SK-N-SH (cell line): Measurements from ENCODE around the gene TCF25. TPM values are rescaled to one million over a fixed set of nuclear protein-coding genes. Genes with fewer than 3 reads are reported as not detected.

Source experiments
- CTCF ChIA-PET: fragments of 300-600, 350-600 bp; formaldehyde crosslinking; extraction: SDS; loops from one replicate; lab custom pipeline; 2021; lab: Yijun Ruan, JAX
- POLR2A ChIA-PET: fragments of 350-600 bp; sonication (Branson Sonifier 250); formaldehyde crosslinking; extraction: SDS; loops from one replicate; lab custom pipeline; 2020; ENCODE audit warnings: antibody characterized with exemption, inconsistent platforms; lab: Yijun Ruan, JAX
- DNase-seq: peaks from one replicate; pipeline ENCODE4 v3.0.0; 2012
- H2AFZ ChIP-seq: fragments of 200-600 bp; sonication (generic); 2 replicates; pipeline ENCODE4 v1.8.1; 2016; ENCODE audit warnings: antibody characterized with exemption, mild to moderate bottlenecking, low read depth
- H3F3A ChIP-seq: fragments of 200-600 bp; sonication (generic); replicated peaks from 2 replicates; pipeline ENCODE3; 2016; ENCODE audit warnings: antibody characterized with exemption, mild to moderate bottlenecking; ENCODE audit not compliant: insufficient read depth
- H3K27ac ChIP-seq, 2 experiments: fragments of 200-500 bp in 1 of 2; fragments of 200-600 bp in 1 of 2; sonication (Bioruptor generic) in 1 of 2; sonication (generic), shearing (Covaris generic) in 1 of 2; 2 replicates each; pipeline versions ENCODE4 v1.5.1 to v1.6.1; 2014 to 2016; ENCODE audit warnings: low read depth in 2 of 2, inconsistent platforms in 1 of 2, low read length in 1 of 2, mild to moderate bottlenecking in 1 of 2, mixed read lengths in 1 of 2
- H3K27me3 ChIP-seq: fragments of 200-600 bp; sonication (generic), shearing (Covaris generic); 2 replicates; pipeline ENCODE4 v1.6.1; 2016; ENCODE audit warnings: mixed run types; ENCODE audit not compliant: insufficient read depth
- H3K36me3 ChIP-seq, 2 experiments: fragments of 200-500 bp in 1 of 2; fragments of 200-600 bp in 1 of 2; sonication (Bioruptor generic) in 1 of 2; sonication (generic) in 1 of 2; replicated peaks in 1 of 2; 2 replicates each; pipeline versions ENCODE3 to v1.5.1; 2014 to 2016; ENCODE audit warnings: low read length in 1 of 2, mild to moderate bottlenecking in 1 of 2; ENCODE audit not compliant: insufficient read depth in 2 of 2, control insufficient read depth in 1 of 2
- H3K4me1 ChIP-seq, 2 experiments: fragments of 200-500 bp in 1 of 2; fragments of 200-600 bp in 1 of 2; sonication (Bioruptor generic) in 1 of 2; sonication (generic), shearing (Covaris generic) in 1 of 2; 2 replicates each; pipeline versions ENCODE4 v1.5.1 to v1.6.1; 2014 to 2016; ENCODE audit warnings: low read depth in 1 of 2, low read length in 1 of 2, mixed run types in 1 of 2; ENCODE audit not compliant: insufficient read depth in 2 of 2, control insufficient read depth in 1 of 2
- H3K4me2 ChIP-seq: fragments of 200-600 bp; sonication (generic), shearing (Covaris generic); 2 replicates; pipeline ENCODE4 v1.6.1; 2017; ENCODE audit warnings: mixed run types
- H3K4me3 ChIP-seq, 2 experiments: fragments of 200-500 bp in 1 of 2; fragments of 200-600 bp in 1 of 2; sonication (Bioruptor generic) in 1 of 2; sonication (generic), shearing (Covaris generic) in 1 of 2; 2 replicates each; pipeline versions ENCODE4 v1.5.1 to v1.8.1; 2014 to 2016; ENCODE audit warnings: low read depth in 2 of 2, inconsistent platforms in 1 of 2, low read length in 1 of 2, mild to moderate bottlenecking in 1 of 2, mixed read lengths in 1 of 2, moderate library complexity in 1 of 2
- H3K79me2 ChIP-seq: fragments of 200-600 bp; sonication (generic); 2 replicates; pipeline ENCODE4 v1.8.1; 2017; ENCODE audit warnings: mild to moderate bottlenecking; ENCODE audit not compliant: insufficient read depth
- H3K9ac ChIP-seq: fragments of 200-600 bp; sonication (generic); 2 replicates; pipeline ENCODE4 v1.6.1; 2017; ENCODE audit warnings: mixed run types
- H3K9me2 ChIP-seq: fragments of 200-600 bp; sonication (generic); 2 replicates; pipeline ENCODE4 v1.6.1; 2017; ENCODE audit warnings: mixed run types
- H3K9me3 ChIP-seq: fragments of 200-600 bp; sonication (generic); 2 replicates; pipeline ENCODE4 v1.6.1; 2017; ENCODE audit warnings: mixed run types, mild to moderate bottlenecking, moderate library complexity
- H4K20me1 ChIP-seq: fragments of 200-600 bp; sonication (generic); 2 replicates; pipeline ENCODE4 v1.6.1; 2017; ENCODE audit warnings: mild to moderate bottlenecking, mixed run types; ENCODE audit not compliant: insufficient read depth
- EP300 ChIP-seq, 2 experiments: IDR thresholded peaks; 2 replicates each; pipeline versions ENCODE4 v1.4.0 to v1.6.1; 2012; ENCODE audit warnings: borderline replicate concordance in 1 of 2, low read depth in 1 of 2, low read length in 1 of 2
- EZH2phosphoT487 ChIP-seq: fragments of 200-600 bp; sonication (generic); IDR thresholded peaks from 2 replicates; pipeline ENCODE4 v1.6.1; 2017; ENCODE audit warnings: low read depth, mixed run types, mild to moderate bottlenecking, antibody characterized with exemption, moderate library complexity, borderline replicate concordance
- FOXM1 ChIP-seq: IDR thresholded peaks from 2 replicates; pipeline ENCODE4 v1.4.0; 2012; ENCODE audit warnings: low read depth, mild to moderate bottlenecking
- GABPA ChIP-seq: IDR thresholded peaks from 2 replicates; pipeline ENCODE4 v1.4.0; 2012; ENCODE audit warnings: low read depth, mild to moderate bottlenecking
- MXI1 ChIP-seq: IDR thresholded peaks from 2 replicates; pipeline ENCODE4 v1.6.1; 2012; ENCODE audit warnings: mild to moderate bottlenecking, low read depth, low read length, improper control_type of control experiment
- NFIC ChIP-seq: IDR thresholded peaks from 2 replicates; pipeline ENCODE4 v1.4.0; 2012; ENCODE audit warnings: borderline replicate concordance
- NRF1 ChIP-seq: IDR thresholded peaks from 2 replicates; pipeline ENCODE4 v1.6.1; 2012; ENCODE audit warnings: low read depth, mild to moderate bottlenecking, low read length
- RCOR1 ChIP-seq: fragments of 150-350 bp; IDR thresholded peaks from 2 replicates; pipeline ENCODE4 v1.6.1; 2017; ENCODE audit warnings: antibody characterized with exemption, low read length
- RXRA ChIP-seq: IDR thresholded peaks from 2 replicates; pipeline ENCODE4 v1.4.0; 2012; ENCODE audit warnings: low read depth, mild to moderate bottlenecking, borderline replicate concordance
- TCF12 ChIP-seq: IDR thresholded peaks from 2 replicates; pipeline ENCODE4 v1.4.0; 2012
- TEAD4 ChIP-seq: IDR thresholded peaks from 2 replicates; pipeline ENCODE4 v1.4.0; 2012; ENCODE audit warnings: mild to moderate bottlenecking, borderline replicate concordance; ENCODE audit not compliant: insufficient read depth
- WGBS: methylation state at CpG from one replicate; pipeline ENCODE4 v1.1.6; 2017; ENCODE audit warnings: low lambda C conversion rate; 5-methylcytosine and 5-hydroxymethylcytosine counted together
- polyA plus RNA-seq, 3 experiments: library from polyadenylated mRNA; depleted of rRNA; stranded (reverse); fragments of >200 nt; gene quantifications; 2 replicates each; pipeline ENCODE4 v1.2.3, GENCODE V29; 2012
- TF ChIP-seq, protein P1 (sequence below): IDR thresholded peaks from 2 replicates; pipeline ENCODE4 v1.6.1; 2012; ENCODE audit warnings: mild to moderate bottlenecking, low read depth, low read length, moderate library complexity

Gene TCF25
- polyA plus RNA-seq, 1 of the 3 experiments (the other 2 are of a cell fraction): 208 TPM

GRCh38 chr16:89837014-89837546, 36.3 kb upstream of the TCF25 start:
- Histone ChIP-seq H3K4me3 (no peak overlapping the region), H3K4me2 (no peak overlapping the region), H3K79me2 (no peaks in the 10 kb centered on the region), H3K9ac (no peak overlapping the region), H3K4me1 (peaks cover 0 to 7% of the 10 kb centered on the region in 2 experiments; a peak in 1 of 4 replicates), H3K9me2 (no peaks in the 10 kb centered on the region), H2AFZ (no peak overlapping the region), H3K27ac (no peak overlapping the region), H3F3A (peaks cover under 1% of the 10 kb centered on the region), H3K9me3 (no peaks in the 10 kb centered on the region), H3K27me3 (no peaks in the 10 kb centered on the region), H4K20me1 (no peaks in the 10 kb centered on the region), H3K36me3 (peaks cover 0 to 4% of the 10 kb centered on the region in 2 experiments)
- no peak for TF ChIP-seq TEAD4
- no peak for TF ChIP-seq NRF1
- TF ChIP-seq, protein P1, sequence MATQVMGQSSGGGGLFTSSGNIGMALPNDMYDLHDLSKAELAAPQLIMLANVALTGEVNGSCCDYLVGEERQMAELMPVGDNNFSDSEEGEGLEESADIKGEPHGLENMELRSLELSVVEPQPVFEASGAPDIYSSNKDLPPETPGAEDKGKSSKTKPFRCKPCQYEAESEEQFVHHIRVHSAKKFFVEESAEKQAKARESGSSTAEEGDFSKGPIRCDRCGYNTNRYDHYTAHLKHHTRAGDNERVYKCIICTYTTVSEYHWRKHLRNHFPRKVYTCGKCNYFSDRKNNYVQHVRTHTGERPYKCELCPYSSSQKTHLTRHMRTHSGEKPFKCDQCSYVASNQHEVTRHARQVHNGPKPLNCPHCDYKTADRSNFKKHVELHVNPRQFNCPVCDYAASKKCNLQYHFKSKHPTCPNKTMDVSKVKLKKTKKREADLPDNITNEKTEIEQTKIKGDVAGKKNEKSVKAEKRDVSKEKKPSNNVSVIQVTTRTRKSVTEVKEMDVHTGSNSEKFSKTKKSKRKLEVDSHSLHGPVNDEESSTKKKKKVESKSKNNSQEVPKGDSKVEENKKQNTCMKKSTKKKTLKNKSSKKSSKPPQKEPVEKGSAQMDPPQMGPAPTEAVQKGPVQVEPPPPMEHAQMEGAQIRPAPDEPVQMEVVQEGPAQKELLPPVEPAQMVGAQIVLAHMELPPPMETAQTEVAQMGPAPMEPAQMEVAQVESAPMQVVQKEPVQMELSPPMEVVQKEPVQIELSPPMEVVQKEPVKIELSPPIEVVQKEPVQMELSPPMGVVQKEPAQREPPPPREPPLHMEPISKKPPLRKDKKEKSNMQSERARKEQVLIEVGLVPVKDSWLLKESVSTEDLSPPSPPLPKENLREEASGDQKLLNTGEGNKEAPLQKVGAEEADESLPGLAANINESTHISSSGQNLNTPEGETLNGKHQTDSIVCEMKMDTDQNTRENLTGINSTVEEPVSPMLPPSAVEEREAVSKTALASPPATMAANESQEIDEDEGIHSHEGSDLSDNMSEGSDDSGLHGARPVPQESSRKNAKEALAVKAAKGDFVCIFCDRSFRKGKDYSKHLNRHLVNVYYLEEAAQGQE: no peak
- TF ChIP-seq MXI1: no peak
- no peak for TF ChIP-seq TCF12
- TF ChIP-seq NFIC: no peak
- no peak for TF ChIP-seq EZH2phosphoT487
- no peak for TF ChIP-seq RXRA
- no peak for TF ChIP-seq RCOR1
- TF ChIP-seq GABPA: no peak
- ChIA-PET CTCF (interaction anchor here (0.9 to 3.2 kb wide), 3 partner anchors 24 to 45 kb away, joined by 3 to 17 read pairs (median 4); no protein-coding TSS in a partner anchor), POLR2A (interaction anchor here (0.7 kb wide), 1 partner anchor 131 kb away, joined by 6 read pairs; no protein-coding TSS in a partner anchor)
- no peak for DNase-seq
- WGBS: 91% methylated on average over 8 of the region's 17 CpGs

DNA sequence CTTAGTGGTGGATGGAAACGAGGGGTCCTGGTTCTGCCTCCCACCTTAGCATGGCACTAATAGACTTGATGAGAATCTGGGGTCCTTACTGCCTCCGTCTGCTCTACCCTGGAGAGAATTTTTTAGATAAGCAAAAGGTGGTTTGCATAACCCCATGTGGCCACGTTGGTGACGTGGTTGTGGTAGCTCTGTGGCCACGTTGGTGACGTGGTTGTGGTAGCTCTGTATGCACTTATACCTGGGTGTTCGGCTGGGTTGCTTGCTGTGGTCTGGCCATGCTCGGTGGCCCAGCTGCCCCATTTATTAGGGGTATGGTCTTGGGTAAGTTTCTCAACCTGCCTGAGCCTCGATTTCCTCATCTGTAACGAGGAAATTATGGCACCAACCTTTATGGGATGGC, 32.1 kb upstream of the TCF25 start:
- Histone ChIP-seq H3K4me3 (no peak overlapping the region), H3K27ac (no peak overlapping the region), H3K36me3 (no peaks in the 10 kb centered on the region), H3K4me1 (peaks cover 13 to 18% of the 10 kb centered on the region in 2 experiments; a peak in 2 of 4 replicates), H3K4me2 (no peak overlapping the region), H3K9ac (no peak overlapping the region), H3F3A (peaks cover 14% of the 10 kb centered on the region), H4K20me1 (no peaks in the 10 kb centered on the region), H3K27me3 (no peaks in the 10 kb centered on the region), H3K79me2 (no peaks in the 10 kb centered on the region), H3K9me3 (no peaks in the 10 kb centered on the region), H3K9me2 (no peaks in the 10 kb centered on the region), H2AFZ (no peak overlapping the region)
- WGBS: 94% methylated on average over 9 of the region's 10 CpGs
- TF ChIP-seq EP300 (IDR thresholded peaks at IDR 0.05; ENCODE audit: borderline replicate concordance in 1 of 2, low read depth in 1 of 2, low read length in 1 of 2) (no peak), FOXM1 (no peak)
- POLR2A ChIA-PET: no interaction called here
- CTCF ChIA-PET: interaction anchor here (0.7 to 7.0 kb wide), 3 partner anchors 13 to 47 kb away, joined by 3 to 68 read pairs (median 5); partner anchors contain the start of gene SPIRE2
- DNase-seq: peak; percentile 5
